KMS-11 (cell line): ENCODE results near the gene EIF5AL1.

Source experiments
- H2AFZ ChIP-seq: fragments of 200-600 bp; sonication (generic); 2 replicates; pipeline ENCODE4 v1.6.1; 2016; ENCODE audit warnings: antibody characterized with exemption, mixed run types, low read depth
- H3K27ac ChIP-seq: fragments of 200-600 bp; sonication (generic); 2 replicates; pipeline ENCODE4 v1.6.1; 2016; ENCODE audit warnings: mild to moderate bottlenecking, mixed run types
- H3K27me3 ChIP-seq: fragments of 200-600 bp; sonication (generic); 2 replicates; pipeline ENCODE4 v1.6.1; 2017; ENCODE audit warnings: mild to moderate bottlenecking, low read depth, mixed run types, moderate library complexity; ENCODE audit not compliant: insufficient read depth
- H3K36me3 ChIP-seq: fragments of 200-600 bp; sonication (generic); 2 replicates; pipeline ENCODE4 v1.6.1; 2017; ENCODE audit warnings: mild to moderate bottlenecking, mixed run types; ENCODE audit not compliant: insufficient read depth
- H3K4me1 ChIP-seq: fragments of 200-600 bp; sonication (generic); 2 replicates; pipeline ENCODE4 v1.6.1; 2016; ENCODE audit warnings: mild to moderate bottlenecking, low read depth, mixed run types; ENCODE audit not compliant: poor library complexity, severe bottlenecking
- H3K4me2 ChIP-seq: fragments of 200-600 bp; sonication (generic); 2 replicates; pipeline ENCODE4 v1.7.0; 2016; ENCODE audit warnings: mild to moderate bottlenecking, mixed run types
- H3K4me3 ChIP-seq: fragments of 200-600 bp; sonication (generic); IDR thresholded peaks from 2 replicates; pipeline ENCODE4 v1.6.1; 2017; ENCODE audit warnings: low read depth, low read length, mixed read lengths; ENCODE audit not compliant: insufficient read depth
- H3K79me2 ChIP-seq: fragments of 200-600 bp; sonication (generic); 2 replicates; pipeline ENCODE4 v1.6.1; 2016; ENCODE audit warnings: low read depth, mixed run types; ENCODE audit not compliant: insufficient read depth
- H3K9ac ChIP-seq: fragments of 200-600 bp; sonication (generic); 2 replicates; pipeline ENCODE4 v1.6.1; 2016; ENCODE audit warnings: mild to moderate bottlenecking, mixed run types
- H4K20me1 ChIP-seq: fragments of 200-600 bp; sonication (generic); 2 replicates; pipeline ENCODE4 v1.6.1; 2016; ENCODE audit warnings: mild to moderate bottlenecking, mixed run types; ENCODE audit not compliant: insufficient read depth
- CTCF ChIP-seq: fragments of 200-600 bp; sonication (generic); conservative IDR thresholded peaks from 2 replicates; pipeline ENCODE4 v1.6.1; 2017; ENCODE audit warnings: low read depth, mild to moderate bottlenecking, antibody characterized with exemption, low read length, moderate library complexity, mixed read lengths

EIF5AL1 gene

GRCh38 chr10:79468841-79469585 lies 43.3 kb upstream of the EIF5AL1 start:
- Histone ChIP-seq H3K9ac (no peak overlapping the region), H3K4me1 (peaks cover 4% of the 10 kb centered on the region), H3K79me2 (no peaks in the 10 kb centered on the region), H2AFZ (no peak overlapping the region), H3K27ac (no peak overlapping the region), H3K4me2 (no peak overlapping the region), H3K36me3 (no peaks in the 10 kb centered on the region), H4K20me1 (no peaks in the 10 kb centered on the region), H3K27me3 (no peaks in the 10 kb centered on the region), H3K4me3 (no peak overlapping the region)
- TF ChIP-seq CTCF, result no peak

GRCh38 chr10:79470096-79470495 lies 42.2 kb upstream of the EIF5AL1 start:
- H3K36me3 ChIP-seq, result no peaks in the 10 kb centered on the region
- H3K27ac ChIP-seq, result no peak overlapping the region
- H3K27me3 ChIP-seq, result no peaks in the 10 kb centered on the region

DNA sequence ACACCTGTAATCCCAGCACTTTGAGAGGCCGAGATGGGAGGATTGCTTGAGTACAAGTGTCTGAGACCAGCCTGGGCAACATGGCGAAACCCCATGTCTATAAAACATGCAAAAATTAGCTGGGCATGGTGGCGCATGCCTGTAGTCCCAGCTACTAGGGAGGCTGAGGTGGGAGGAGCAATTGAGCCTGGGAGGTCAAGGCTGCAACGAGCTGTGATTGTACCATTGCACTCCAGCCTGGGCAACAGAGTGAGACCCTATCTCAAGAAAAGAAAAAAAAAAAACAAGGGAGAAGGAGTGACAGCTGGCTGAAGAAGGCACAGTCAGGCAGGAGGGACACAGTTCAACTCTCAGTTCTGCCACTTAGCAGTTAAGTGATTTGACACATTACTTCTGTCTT lies 40.6 kb upstream of the EIF5AL1 start:
- H3K27ac ChIP-seq, result no peak overlapping the region
- no peak for TF ChIP-seq CTCF
- H3K4me1 ChIP-seq, result peaks cover 1% of the 10 kb centered on the region
- H3K79me2 ChIP-seq, result no peaks in the 10 kb centered on the region
- H3K4me3 ChIP-seq, result no peak overlapping the region
- no peaks in the 10 kb centered on the region for H3K27me3 ChIP-seq
- no peaks in the 10 kb centered on the region for H4K20me1 ChIP-seq
- no peak overlapping the region for H2AFZ ChIP-seq
- no peaks in the 10 kb centered on the region for H3K36me3 ChIP-seq
- no peak overlapping the region for H3K4me2 ChIP-seq
- H3K9ac ChIP-seq, result no peak overlapping the region

More at GRCh38 chr10:79470096-79470495, 42.2 kb upstream of the EIF5AL1 start:
- no peak for TF ChIP-seq CTCF
- H3K4me1 ChIP-seq, result peaks cover 4% of the 10 kb centered on the region
- H2AFZ ChIP-seq, result no peak overlapping the region
- H3K9ac ChIP-seq, result no peak overlapping the region
- no peaks in the 10 kb centered on the region for H4K20me1 ChIP-seq
- no peak overlapping the region for H3K4me2 ChIP-seq
- H3K79me2 ChIP-seq, result no peaks in the 10 kb centered on the region
- H3K4me3 ChIP-seq, result no peak overlapping the region

DNA sequence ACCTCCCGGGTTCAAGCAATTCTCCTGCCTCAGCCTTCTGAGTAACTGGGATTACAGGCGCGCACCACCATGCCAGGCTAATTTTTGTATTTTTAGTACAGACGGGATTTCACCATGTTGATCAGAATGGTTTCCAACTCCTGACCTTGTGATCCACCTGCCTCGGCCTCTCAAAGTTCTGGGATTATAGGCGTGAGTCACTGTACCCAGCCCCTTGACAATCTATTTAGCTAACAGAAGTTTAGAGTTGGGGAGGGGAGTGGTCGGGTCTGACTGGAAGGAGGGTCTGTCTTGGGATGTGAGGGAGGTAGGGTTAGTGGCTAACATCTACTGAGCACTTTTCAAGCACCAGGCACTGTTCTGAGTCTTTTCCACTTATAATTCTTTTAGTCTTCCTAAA lies 39.9 kb upstream of the EIF5AL1 start:
- TF ChIP-seq CTCF, result no peak
- H3K4me2 ChIP-seq, result no peak overlapping the region
- H3K9ac ChIP-seq, result no peak overlapping the region

More for the DNA sequence above, 39.9 kb upstream of the EIF5AL1 start:
- Histone ChIP-seq H3K36me3 (no peaks in the 10 kb centered on the region), H3K4me1 (no peaks in the 10 kb centered on the region), H4K20me1 (no peaks in the 10 kb centered on the region), H3K27ac (no peak overlapping the region), H2AFZ (no peak overlapping the region), H3K4me3 (no peak overlapping the region), H3K27me3 (no peaks in the 10 kb centered on the region), H3K79me2 (no peaks in the 10 kb centered on the region)
